GM21360 (cell line): ENCODE measurements around the gene F13A1.

ENCODE experiments used
- ATAC-seq: cut with Tn5 transposase; IDR thresholded peaks from one replicate; pipeline ENCODE4 v1.9.1; 2021; ENCODE audit warnings: mild to moderate bottlenecking, moderate library complexity; ENCODE audit not compliant: unreplicated experiment

The F13A1 gene

DNA sequence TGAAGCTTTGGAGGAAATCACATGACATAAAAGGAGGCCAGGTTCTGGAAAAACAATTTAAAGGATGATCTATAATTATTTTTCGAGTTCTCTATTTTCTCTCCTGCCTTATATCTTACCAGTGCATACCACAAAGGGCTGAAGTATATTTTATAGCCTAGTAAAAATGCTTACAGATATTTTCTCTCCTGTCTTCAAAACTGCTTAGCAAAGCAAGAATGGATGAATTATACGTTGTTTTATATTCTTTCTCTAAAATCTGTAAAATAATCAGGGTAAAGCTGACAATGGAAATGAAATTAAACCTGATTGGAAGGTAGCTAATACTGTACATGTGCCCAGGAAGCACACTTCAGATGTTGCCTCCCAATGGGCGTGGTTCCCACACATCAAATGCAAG is 123.7 kb downstream of the F13A1 start:
- no peak for ATAC-seq

DNA sequence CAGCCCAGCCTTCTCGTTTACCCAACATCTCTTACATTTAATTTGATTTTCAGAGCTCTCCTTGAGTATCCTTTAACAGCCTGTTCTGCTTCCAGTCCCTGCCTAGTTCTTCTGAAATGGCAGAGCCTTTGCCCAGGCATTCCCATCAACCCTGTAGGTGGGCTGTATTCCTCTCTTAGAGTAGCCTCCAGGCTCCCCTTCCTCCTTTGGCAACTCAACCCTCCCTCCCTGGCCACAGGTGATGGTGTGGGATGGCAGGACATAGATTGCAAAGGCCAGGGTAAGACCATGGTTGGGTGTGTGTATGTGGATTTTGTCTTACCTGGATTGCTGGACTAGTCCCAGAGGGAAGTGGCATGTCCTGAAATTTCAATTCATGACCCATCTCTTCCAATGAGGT is 125.4 kb downstream of the F13A1 start:
- ATAC-seq, result no peak

DNA sequence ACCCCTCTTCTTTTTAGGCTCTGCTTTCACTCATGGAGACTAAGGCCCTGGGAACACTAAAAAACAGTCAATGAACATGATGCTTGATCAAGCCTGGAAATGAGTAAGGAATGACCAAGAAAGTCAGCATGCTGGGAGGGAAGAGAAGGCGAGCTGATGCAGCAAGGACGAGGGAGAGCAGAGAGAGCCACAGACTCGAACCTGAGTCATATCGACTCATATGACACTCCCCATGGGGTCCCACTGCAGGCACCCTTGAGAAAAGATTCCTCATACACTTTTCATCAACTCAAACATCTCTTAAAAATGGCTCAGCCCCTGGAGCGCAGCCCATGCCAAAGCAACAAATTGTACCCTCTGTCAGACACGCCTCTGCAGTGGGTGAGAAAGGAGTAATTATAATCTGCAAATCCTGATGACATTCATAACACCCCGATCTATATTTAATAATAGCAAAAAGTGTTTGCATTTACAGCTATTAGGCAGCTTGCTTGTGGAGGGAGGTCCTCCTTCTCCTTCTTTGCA is 127.2 kb downstream of the F13A1 start:
- no peak for ATAC-seq

DNA sequence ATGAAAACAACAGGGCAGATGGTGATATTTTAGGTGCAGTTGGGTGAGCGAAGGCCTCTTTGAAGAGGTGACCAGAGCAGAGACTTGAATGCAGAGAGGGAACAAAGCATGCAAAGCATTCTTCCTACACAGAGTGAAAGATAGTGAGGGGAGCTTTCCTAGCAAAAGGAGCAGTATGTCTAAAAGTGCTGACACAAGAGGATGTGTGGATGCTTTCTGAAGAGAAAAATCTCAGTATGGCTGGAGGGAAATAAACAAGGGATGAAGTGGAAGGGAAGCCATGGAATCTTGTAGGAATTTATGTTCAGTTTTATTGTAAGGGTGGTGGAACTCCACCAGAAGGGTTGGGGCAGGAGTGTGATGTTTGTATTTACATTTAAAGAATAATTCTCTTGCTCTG is 128.6 kb downstream of the F13A1 start:
- ATAC-seq, result no peak

DNA sequence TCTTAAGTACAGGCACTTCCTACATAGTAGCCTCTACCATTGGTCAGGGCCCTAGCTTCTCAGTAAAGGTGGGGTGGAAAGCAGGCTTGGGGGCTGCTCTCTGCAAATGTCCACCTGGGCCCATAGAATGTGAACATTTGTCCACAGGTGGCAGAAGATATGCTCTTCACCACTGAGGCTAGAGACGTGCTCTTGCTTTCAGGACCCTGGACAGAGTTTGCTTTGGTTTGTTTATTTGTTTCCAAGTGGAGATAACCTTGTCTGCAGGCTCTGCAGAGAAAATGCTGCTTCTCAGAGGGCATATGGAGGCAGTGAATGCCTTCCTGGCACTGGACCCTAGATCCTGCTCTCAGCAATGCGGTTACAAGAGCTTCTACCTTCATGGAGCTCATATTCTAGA is 129.0 kb downstream of the F13A1 start:
- no peak for ATAC-seq

DNA sequence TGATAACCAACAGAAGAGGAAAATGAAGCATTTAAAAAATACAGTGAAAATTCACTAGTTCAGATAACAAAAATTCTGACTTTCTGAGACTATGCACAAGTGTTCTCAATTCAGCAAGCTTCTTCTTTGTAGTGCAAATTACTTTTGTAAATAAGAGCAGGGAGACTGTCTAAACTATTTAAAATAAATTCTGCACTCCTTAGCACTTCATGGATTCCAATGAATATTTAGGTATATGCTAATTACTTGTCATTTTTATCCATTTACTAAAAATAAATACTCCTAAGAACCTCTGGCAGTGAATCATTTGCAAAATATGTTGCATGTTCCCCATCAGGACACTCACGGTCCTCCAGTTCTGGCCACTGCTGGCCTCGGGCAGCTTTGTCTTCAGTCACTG is 139.8 kb downstream of the F13A1 start:
- ATAC-seq, result no peak

DNA sequence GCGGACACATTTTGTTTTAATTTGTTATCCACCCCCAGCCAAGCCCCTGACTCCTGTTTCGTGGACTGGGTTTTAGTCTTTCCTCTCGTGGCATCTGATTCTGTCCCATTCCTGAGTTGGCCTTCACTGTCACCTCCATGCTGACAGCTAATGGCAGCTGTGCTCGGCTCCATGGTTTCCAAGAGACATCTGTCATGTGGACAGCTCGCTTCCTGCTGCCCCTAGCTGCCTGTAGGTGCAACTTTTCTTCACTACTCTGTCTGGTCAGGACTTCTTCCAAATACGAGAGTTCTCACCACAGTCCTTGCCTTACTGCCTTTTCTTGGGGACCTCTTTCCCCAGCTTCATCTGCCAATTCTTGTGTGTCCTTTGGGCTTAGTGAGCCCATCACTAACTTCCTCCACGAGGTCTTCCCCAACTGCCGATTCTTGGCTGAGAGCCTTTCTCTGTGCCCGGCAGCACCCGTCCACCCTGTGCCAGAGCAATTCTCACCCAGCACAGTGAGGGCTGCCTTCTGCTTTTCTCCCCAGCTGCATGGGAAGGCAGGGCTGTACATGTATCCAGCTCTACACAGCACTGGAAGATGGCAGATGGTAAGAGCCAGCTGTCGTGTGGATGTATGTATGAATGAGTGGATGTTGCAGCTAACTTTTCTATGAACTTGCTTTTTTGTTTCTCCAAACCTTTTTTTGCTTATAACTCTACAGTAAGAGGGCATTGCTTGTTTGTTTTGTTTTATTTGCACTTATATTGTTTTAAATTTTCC is 140.4 kb downstream of the F13A1 start:
- no peak for ATAC-seq

DNA sequence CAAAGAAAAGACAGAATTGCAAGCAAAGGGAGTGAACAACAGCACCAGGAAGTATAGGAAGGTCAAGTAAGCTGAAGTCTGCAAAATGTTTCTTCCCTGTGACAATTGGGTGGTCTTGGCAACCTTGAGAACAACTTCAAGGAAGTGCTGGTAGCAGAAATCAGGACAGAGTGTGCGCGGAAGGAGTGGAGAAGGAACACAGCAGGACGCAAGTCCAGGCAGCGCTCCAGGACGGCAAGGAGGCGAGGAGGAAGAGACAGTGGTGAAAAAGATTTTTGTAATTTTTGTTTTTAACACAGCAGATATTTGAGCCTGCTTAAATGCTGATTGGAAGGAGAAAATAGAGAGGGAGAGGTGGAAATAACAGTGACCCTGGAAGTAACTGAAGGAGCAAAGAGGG is 141.7 kb downstream of the F13A1 start:
- ATAC-seq, result no peak

DNA sequence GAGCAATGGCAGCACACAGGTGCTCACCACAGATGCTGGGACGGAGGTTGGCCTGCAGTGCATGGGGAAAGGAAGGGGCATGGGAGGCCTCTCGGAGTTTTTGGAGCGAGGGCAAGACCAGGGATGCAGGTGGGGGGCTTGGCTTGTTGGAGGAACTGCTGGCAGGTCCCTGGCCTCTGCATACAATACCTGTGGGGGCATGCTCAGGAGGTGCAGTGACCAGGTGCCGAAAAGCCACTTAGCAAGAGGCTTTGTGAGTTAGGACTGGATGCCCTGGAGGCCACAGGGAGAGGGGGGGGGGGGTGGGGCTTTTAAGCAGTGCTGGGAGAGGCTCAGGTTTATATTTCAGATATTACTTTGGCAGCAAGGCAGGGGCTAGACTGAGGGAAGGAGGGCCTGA is 142.7 kb downstream of the F13A1 start:
- no peak for ATAC-seq

DNA sequence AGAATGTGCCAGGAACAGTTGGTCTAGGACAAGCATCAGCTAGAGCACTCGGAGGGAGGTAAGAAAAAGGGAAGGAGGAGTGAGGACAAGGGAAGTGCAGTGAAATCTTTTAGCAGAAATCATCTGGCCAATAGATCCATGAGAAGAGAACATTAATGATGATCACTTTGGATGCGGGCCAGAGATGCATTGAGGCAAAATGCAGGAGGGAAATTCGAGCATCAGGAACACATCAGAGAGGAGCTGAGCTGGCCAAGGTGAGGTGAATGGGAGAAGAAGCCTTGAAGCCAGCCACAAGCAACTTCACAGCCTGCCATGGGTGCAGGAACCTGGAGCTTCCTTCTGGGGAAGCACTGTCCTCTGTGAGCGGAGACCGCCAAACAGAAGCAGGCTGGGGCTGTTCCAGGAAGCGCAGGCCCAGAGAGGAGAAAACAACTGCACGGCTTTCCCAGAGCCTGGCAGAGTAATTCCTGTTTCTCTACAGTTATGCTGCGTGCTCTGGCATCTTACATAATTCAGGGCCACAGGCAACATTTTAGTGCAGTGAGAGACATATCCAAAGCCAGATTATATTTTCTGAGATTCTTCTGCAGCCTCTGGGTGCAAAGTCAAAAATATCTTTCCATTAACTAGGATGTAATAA is 143.8 kb downstream of the F13A1 start:
- no peak for ATAC-seq

DNA sequence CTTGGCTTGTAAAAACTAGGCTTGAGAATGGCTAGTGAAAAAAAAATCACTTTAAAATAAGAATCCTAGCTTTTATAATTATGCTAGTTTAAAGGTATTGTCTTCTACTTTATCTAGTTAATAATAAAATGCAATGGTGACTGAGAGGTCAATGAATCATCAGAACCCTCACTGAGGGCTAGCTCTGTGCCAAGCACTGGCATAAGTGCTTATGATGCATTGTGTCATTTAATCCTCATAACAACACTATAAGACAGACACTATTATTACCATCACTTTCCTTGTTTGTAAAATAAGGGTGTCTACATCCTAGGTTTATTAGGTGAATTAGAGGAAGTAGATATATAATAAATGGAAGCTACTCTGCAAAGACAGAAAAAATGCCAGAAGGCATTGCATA is 144.3 kb downstream of the F13A1 start:
- no peak for ATAC-seq

DNA sequence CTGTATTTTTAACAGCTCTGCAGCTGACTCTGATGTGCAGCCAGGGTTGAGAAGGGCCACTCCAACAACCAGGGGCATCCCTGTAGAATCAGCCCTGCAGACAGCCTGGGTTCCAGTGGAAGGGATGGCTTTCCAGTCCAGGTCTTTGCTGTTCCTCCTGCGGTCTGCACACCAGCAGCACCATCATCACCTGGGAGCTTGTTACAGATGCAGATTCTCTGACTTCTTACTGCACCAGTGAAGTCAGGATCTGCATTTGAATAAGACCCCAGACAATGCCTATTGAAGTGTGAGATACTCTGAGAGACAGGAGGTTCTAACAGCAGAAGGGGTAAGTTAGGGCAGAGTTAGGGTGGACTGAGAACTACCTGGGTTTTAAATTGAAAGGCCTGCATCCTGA is 151.3 kb downstream of the F13A1 start:
- ATAC-seq, result no peak

DNA sequence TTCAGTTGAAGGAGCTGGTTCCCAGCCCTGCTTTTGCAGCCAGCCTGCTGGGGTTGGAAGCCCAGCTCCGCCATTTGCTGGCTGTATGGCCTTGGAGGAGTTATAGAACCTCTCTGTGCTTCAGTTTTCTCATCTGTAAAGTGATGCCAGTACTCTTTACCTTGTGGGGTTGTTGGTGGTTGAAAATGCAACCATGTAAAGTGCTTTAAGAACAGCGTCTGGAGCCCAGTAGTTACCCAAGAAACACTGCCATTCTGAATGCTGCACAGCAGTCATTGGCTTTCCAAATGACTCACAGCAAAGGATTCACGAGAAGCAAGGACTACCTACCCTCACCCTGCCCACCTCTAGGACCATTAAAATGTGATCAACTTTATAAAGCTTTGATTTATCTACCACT is 154.4 kb downstream of the F13A1 start:
- no peak for ATAC-seq

DNA sequence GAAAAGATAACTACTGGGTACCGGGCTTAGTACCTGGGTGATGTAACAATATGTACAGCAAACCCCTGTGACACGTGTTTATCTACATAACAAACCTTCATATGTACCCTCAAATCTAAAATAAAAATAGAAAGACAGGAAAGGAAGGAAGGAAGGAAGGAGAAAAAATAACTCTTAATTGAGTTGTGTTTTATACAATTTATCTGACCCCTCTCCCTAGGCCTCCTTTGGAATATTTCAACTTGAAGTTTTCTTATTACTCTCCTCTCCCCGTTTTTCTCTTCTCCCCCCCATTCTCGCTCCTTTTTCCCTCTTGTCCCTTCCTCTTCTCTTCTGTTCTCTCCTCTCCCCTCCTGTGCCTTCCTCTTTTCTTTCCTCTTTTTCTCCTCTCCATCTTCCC is 156.1 kb downstream of the F13A1 start:
- no peak for ATAC-seq

DNA sequence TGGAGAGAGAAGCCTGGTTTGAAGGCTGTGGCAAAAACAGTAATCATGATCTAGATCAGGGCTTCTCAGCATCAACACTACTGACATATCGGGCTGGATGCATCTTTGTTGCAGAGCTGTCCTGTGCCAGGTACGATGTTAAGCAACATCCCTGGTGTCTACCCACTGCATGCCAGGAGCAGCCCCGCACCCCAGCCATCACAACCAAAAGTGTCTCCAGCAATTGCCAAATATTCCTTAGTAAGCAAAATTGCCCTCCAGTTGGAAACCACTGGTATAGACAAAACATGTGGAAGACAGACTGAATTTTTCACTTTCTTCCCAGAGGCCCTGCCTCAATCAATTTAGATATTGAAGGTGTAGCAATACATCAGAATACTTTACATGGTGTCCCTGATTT is 166.1 kb downstream of the F13A1 start:
- ATAC-seq, result no peak

DNA sequence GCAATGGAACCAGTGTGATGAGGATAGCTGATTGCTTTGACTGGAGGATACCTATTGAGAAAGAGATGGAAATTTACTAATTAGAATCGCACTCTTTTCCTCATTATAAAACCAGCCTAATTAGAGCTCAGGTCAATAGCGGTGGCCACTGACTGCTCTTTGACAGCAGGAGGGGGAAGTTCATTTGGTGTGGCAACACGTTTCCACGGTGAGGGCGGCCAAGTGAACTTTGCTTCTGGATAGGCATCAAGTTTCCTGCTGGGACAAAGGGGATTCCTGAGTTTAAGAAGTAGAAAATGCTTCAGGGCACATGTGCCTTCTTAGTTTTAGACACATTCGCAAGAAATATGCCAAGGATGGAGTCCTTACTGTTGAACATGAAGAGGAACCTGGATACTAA is 168.4 kb downstream of the F13A1 start:
- ATAC-seq, result no peak

DNA sequence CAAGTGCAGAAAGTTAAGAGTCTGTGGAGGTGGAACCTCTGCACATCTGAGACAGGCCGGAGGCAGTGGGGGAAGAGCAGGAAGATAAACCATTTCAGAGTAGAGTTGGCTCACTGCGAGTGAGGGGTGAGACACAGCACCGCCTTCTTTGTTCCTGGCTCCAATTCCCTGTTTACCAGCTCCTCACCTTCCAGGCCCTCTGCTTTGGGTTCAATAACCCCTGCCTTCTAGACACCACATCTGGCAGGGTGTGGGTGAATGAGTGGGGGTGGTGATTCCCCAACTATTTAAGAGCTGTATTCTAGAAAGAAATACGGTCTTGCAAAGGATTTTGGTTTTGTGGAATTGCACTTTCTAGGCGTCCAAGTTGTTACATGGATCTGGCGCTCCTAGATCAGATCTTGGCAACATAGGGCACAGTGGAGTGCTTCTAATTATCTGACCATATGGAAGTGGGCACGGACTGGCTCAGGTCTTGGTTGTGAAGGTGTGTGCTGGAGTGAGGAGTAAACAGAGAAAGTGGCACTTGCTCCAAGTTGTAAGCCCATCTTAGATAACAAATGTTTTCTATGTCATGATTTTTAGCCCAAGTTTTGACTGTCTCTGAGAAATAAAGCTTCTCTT is 172.2 kb downstream of the F13A1 start:
- no peak for ATAC-seq

DNA sequence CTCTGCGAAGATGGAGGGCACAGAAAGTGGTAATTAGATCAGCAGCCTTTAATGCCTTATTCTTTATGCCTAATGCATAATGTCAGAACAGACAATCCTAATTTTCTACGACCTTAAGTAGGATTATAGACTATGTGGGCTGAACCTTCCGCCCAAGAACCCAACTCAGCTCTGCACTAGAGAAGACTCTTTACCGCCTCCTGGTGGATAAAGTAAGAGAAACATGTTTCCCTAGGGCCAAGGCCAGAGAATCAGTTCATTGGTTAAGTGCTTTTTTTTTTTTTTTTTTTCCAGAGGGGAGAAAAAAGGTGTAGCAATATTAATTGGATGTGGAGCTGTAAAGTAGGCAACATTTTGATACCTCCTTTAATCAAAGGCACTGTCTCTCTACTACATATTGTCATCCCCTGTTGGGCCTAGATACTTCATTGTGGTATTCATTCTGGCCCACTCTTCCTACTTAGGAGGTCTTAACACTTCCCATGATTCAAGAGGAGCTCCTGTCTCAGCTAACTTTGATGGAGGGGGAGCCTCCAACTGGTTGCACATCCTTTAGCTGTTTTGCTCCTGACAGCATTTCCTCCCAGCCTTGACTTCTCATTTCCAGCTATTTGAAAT is 188.9 kb downstream of the F13A1 start:
- ATAC-seq, result no peak

DNA sequence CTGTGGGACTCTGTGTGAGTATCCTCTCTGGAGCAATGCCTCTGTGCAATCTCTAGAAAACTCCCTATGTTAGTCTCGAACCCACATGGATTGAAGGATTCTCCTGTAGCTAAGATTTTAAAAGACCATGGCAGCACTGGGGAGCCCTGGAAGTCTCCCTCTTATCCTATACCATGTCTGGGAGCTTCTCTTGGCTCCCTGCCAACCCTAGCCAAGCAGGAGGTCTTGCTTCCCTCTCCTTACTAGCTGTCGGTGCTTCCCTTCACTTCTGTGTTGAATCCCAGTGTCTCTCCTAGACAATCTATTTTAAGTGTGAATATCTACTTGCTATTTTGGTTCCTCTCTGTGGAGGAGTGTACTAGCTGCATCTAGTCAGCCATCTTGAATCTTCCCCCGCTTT is 195.0 kb downstream of the F13A1 start:
- ATAC-seq, result no peak

DNA sequence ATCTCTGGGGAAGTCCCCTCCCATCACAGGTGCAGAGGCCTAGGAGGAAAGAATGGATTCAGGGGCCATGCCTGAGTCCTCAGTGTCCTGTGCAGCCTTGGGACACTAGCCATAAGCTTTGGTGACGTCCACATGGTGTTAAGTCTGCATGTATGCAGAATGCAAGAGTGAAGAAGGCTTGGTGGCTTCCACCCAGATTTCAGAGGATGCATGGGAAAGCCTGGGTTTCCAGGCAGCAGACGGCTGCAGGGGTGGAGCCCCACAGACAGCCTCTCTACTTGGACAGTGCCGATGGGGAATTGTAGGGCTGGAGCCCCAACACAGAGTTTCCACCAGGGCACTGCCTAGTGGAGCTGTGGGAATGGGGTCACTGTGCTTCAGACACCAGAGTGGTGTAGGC is 196.7 kb downstream of the F13A1 start:
- no peak for ATAC-seq

DNA sequence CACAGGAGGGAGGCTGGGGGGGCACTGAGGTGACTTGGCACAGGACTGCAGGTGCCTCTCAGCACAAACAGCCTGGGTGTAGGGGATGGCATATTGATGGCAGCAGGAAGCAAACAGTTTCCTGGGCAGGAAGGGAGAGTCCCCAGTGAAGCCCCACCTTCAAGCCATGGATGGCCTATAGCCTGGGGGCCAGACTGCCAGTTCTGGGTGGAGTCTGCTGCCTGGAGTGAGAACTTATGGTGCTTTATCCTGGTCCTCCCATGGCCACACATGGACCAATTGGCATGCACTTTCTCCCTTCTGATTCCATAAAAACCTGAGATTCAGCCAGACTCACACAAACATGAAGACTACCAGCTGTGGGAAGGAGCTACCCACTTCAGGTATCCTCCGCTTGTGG is 198.5 kb downstream of the F13A1 start:
- ATAC-seq, result no peak
